Measurements from ENCODE around the gene HLA-DRA.

Gene HLA-DRA

DNA sequence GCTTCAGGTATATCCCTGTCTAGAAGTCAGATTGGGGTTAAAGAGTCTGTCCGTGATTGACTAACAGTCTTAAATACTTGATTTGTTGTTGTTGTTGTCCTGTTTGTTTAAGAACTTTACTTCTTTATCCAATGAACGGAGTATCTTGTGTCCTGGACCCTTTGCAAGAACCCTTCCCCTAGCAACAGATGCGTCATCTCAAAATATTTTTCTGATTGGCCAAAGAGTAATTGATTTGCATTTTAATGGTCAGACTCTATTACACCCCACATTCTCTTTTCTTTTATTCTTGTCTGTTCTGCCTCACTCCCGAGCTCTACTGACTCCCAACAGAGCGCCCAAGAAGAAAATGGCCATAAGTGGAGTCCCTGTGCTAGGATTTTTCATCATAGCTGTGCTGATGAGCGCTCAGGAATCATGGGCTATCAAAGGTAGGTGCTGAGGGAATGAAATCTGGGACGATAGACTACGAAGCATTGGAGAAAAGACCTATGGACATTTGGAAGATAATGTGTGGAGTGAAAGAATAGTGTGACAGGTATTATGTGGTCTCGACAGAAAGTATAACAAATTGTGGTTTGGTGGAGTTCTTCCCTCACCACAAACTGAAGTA, at the start of gene HLA-DRA:
Gene HLA-DRA (plus strand): TSS at position 286 of the 613 bp plus-strand sequence. CDS start 64 bp downstream, at position 350.
- H3K4me3 Mint-ChIP-seq = peak within 1 kb of the TSS; percentile 73
- no peaks in the 10 kb centered on the region for H3K9me3 Mint-ChIP-seq
- ATAC-seq = peak; percentile 92
- peaks cover 22% of the 10 kb centered on the region for H3K36me3 Mint-ChIP-seq
- peak within 1 kb of the TSS; percentile 85 for H3K27ac Mint-ChIP-seq
- DNase-seq (ENCODE audit: low spot score in 2 of 2) = peak; percentile 44 to 73
- peaks cover 12% of the 10 kb centered on the region for H3K4me1 Mint-ChIP-seq

DNA sequence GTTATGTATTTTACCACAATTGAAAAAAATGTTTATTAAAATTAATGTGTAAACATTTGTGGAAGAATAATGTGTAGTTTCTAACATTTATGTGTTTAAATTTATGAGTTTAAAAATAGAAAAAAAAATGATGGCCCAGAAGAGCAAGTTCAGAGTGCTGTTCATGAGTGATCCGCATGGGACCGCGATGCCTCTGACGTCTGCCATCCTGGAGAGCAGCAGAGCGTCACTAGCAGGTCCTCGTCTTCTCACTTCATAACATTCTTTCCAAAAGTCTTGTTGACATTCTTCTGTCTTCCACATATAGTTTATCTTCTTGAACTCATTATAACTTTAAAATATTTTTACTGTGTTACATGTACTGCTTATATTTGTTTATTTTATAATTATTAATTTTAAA, 48.2 kb upstream of the HLA-DRA start:
- Mint-ChIP-seq H3K4me1 (no peaks in the 10 kb centered on the region), H3K36me3 (no peaks in the 10 kb centered on the region), H3K9me3 (no peaks in the 10 kb centered on the region), H3K4me3 (no peak overlapping the region), H3K27ac (no peak overlapping the region)
- DNase-seq (ENCODE audit: low spot score in 2 of 2) (no peak), ATAC-seq (no peak)

DNA sequence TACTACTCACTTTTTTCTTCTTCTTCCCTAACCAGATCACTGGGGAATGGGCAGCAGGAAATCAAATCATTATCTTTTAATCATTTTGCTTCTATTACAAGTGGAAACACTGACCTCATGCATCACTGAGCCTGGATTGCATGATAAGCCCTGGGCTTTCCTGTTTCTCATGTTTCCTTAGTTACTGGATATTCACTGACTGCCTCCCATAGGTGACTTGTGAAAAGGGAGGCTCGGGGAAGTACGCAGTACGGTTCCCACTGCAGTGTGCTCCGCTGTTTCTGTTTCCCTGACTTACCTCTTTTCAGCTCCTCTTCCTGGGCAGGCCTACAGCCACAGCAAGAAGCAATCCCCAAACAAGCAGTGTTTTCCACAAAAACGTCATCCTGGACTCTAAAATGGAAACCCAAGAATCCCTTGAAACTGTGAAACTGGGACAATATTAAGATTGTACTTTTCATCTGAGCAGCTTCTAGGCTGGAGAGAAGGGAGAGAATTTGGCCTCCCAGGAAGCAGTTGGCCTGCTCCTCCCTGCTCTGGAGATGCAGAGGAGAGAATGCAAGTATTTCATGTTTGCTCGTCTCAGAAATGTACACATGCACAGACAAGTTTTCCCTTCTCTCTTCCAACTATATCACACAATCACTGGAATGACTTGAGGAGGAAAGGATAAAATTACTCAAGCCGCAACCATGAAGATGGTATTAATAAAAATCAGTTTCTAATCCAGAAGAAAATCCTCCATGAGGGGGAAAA, 45.8 kb upstream of the HLA-DRA start:
- no peaks in the 10 kb centered on the region for H3K36me3 Mint-ChIP-seq
- no peak for ATAC-seq
- peaks cover 8% of the 10 kb centered on the region for H3K4me1 Mint-ChIP-seq
- H3K4me3 Mint-ChIP-seq = no peak overlapping the region
- no peak overlapping the region for H3K27ac Mint-ChIP-seq
- DNase-seq (ENCODE audit: low spot score in 2 of 2) = no peak
- no peaks in the 10 kb centered on the region for H3K9me3 Mint-ChIP-seq

DNA sequence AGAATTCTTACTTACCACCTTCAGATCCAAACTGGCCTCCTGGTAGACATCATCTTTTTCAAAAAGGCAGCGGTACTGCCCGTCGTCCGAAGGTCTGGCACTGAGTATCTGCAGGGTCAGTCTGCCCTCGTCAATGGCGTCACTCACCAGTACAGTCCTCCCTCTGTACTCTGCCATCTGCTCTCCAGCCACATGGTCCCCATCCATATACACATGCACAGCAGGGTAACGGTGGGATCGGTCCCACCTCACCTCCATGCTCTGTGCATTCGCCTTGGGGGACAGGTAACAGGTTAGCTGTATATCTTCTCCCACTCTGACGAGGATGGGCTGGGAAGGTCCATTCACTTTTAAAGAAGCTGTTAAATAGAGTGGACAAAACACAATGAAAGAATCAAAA, 43.7 kb upstream of the HLA-DRA start:
- Mint-ChIP-seq H3K4me1 (peaks cover 8% of the 10 kb centered on the region), H3K27ac (no peak overlapping the region), H3K4me3 (no peak overlapping the region), H3K36me3 (no peaks in the 10 kb centered on the region), H3K9me3 (no peaks in the 10 kb centered on the region)
- no peak for DNase-seq (ENCODE audit: low spot score in 2 of 2)
- ATAC-seq = no peak

DNA sequence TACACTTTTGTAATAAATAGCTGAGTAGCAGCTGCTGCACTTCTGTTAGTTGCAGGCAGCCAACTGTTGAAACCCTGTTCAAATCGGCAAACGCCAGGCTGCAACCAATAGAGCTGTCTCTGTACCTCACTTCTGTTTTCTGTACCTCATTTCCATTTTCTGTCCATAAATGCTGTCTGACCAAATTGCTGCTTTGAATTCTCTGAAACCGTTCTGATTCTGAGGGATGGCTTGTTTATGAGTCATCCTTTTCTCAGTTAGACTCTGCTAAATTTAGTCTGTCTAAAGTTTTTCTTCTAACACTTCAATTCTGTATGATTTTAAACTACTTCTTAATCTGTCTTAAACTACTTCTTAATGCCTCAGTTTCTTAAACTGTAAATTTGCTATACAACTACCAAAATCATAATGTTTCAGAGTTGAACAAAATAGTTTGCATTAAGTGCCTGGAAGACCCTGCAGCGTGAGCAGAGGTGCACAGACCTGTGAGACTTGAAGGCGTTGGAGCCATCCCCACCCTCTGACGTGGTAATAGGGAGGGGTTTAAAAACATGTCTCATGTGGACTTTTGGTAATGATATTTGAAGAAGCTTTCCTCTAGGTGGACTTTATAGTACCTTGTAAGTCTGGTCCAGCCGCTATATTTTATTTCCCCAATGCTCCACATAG, 42.3 kb upstream of the HLA-DRA start:
- no peaks in the 10 kb centered on the region for H3K9me3 Mint-ChIP-seq
- no peak for DNase-seq (ENCODE audit: low spot score in 2 of 2)
- H3K4me3 Mint-ChIP-seq = no peak overlapping the region
- no peak overlapping the region for H3K27ac Mint-ChIP-seq
- no peaks in the 10 kb centered on the region for H3K36me3 Mint-ChIP-seq
- peak; percentile 87 for ATAC-seq
- H3K4me1 Mint-ChIP-seq = peaks cover 8% of the 10 kb centered on the region

DNA sequence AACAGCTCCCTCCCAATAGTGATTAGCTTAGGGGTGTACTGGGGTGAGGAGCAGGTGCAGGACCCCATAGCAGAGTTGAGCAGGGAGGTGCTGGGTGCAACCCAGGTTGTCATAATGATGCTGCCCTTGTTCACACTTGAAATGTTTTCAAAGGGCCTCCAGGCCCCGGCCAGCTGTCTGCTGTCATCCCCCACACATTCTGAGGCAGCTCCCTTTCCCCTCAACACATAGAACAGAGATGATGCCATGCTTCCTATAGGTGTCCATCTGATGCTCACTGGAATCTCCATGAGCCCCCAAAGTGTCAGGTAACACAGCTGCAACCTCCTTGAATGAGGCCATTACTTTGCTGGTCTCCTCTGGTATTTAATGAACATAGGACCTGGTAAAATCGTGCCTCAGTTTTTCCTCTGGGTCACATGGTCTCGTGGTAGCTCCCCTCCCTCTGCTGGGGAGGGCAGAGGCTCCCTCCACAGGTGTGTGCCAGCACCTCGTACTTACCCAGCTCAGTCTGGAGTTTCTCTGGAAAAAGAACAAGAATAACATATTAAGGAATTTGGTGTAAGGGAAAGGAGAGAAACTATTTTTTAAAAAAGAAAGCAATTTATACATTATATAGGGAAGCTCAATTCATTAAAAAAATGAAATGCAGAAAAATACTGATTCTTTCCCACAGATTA, 38.3 kb upstream of the HLA-DRA start:
- Mint-ChIP-seq H3K36me3 (no peaks in the 10 kb centered on the region), H3K9me3 (no peaks in the 10 kb centered on the region), H3K27ac (no peak overlapping the region), H3K4me1 (peaks cover 8% of the 10 kb centered on the region), H3K4me3 (no peak overlapping the region)
- no peak for ATAC-seq
- no peak for DNase-seq (ENCODE audit: low spot score in 2 of 2)

DNA sequence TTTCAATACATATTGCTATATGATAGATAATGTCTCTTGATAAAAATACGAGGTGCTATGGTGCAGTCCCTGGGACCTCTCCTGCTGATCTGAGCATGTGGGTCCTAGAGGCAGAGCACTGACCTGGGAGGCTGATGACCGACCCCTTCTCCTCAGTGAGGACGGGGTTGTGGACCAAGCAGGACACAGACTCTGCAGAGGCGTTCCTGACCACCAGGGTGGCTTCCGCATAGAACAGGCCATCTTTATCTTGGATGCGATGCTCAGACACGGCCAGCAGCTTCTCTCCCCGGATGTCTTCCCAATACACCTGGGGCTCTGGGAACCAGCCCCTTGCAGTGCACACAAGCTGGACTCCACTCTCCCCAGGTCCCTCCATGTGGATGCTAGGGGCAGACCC, 36.9 kb upstream of the HLA-DRA start:
- no peak overlapping the region for H3K4me3 Mint-ChIP-seq
- no peaks in the 10 kb centered on the region for H3K4me1 Mint-ChIP-seq
- no peak for ATAC-seq
- no peaks in the 10 kb centered on the region for H3K36me3 Mint-ChIP-seq
- H3K27ac Mint-ChIP-seq = no peak overlapping the region
- no peak for DNase-seq (ENCODE audit: low spot score in 2 of 2)
- H3K9me3 Mint-ChIP-seq = no peaks in the 10 kb centered on the region

DNA sequence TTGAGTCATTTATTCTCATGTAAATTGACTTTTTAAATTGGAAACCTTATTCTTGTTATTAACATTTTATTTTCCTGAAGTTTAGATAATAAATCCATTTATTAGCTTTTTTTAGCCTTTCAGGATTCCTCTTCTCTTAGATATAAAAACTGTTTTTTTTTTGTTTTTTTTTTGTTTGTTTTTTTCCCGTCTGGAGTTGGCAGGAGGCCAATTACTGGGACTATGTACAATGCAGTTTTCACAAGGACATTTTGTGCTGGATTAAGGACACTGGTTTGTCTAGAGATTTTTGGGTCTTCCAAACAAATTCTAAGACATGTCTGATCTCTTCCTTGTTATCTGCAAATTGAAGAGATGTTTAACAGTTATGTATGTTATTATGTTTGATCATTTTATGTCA, 34.0 kb upstream of the HLA-DRA start:
- Mint-ChIP-seq H3K36me3 (no peaks in the 10 kb centered on the region), H3K27ac (no peak overlapping the region), H3K4me1 (no peaks in the 10 kb centered on the region), H3K9me3 (no peaks in the 10 kb centered on the region), H3K4me3 (no peak overlapping the region)
- no peak for DNase-seq (ENCODE audit: low spot score in 2 of 2)
- ATAC-seq = no peak

DNA sequence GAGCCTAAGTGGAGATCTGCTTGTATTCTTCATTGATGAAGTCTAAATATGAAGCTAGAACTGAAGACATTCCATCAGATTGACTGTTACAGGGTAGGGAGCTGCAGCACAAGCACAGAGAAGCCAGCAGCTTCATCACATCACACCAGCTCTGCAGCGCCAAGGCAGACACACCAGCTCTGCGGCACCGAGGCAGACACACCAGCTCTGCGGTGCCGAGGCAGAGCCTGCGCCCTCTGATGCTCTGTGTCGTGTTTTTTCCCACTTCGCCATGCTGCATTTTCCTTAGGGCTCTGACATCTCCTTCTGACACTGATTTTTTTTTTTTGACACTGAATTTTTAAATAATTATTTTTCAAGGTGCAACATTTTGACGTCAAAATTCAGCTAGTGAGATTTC, 33.5 kb upstream of the HLA-DRA start:
- H3K27ac Mint-ChIP-seq = no peak overlapping the region
- no peaks in the 10 kb centered on the region for H3K36me3 Mint-ChIP-seq
- ATAC-seq (no peak), DNase-seq (ENCODE audit: low spot score in 2 of 2) (no peak)
- no peaks in the 10 kb centered on the region for H3K4me1 Mint-ChIP-seq
- no peak overlapping the region for H3K4me3 Mint-ChIP-seq
- H3K9me3 Mint-ChIP-seq = no peaks in the 10 kb centered on the region

DNA sequence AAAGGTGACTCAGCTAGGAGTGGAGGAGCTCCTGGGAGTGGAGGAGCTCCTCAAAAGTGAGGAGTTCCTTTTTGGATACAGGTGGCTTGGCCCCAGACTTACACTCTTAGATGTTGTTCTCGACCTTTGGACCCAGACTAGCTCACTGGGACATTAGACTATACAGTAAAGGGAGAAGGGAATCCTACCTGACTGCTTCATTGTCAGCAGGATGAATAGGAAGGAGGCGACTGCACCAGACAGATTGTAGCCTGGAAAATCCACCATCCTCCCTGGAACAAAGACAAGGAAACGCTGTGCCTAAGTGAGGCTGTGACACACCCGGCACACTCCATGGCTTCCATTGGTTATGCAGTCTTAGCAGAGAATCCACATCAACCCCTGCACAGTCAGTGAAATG, 32.8 kb upstream of the HLA-DRA start, which contains the start of gene BTNL2:
Gene BTNL2 (minus strand): TSS at position 325 of the 400 bp plus-strand sequence. CDS start 58 bp downstream, at position 267.
- Mint-ChIP-seq H3K36me3 (no peaks in the 10 kb centered on the region), H3K4me1 (no peaks in the 10 kb centered on the region)

DNA sequence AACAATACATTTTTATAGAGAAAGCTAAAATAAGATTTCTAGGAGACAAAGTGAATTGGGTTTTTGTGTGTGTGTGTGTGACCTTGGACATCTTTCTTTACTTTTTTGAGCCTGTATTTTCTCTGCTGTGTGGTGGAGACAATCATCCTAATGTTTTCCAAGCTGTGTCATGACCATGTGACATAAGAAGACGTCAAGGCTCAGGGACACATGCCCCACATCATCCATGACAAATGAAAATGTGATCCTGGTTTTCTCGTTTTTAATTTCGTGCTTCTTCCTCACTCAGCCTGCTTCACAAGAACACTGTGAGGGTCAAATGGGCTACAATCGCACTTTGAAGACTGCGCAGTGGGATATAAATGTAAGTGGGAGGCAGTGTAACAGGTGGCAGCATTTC, 28.8 kb upstream of the HLA-DRA start:
- Mint-ChIP-seq H3K36me3 (no peaks in the 10 kb centered on the region), H3K27ac (no peak overlapping the region), H3K9me3 (no peaks in the 10 kb centered on the region), H3K4me1 (peaks cover 16% of the 10 kb centered on the region), H3K4me3 (no peak overlapping the region)
- DNase-seq (ENCODE audit: low spot score in 2 of 2) (no peak), ATAC-seq (no peak)

More for the DNA sequence above, 32.8 kb upstream of the HLA-DRA start, which contains the start of gene BTNL2:
- ATAC-seq (no peak), DNase-seq (ENCODE audit: low spot score in 2 of 2) (no peak)
- Mint-ChIP-seq H3K4me3 (no peak within 1 kb of the TSS), H3K9me3 (no peaks in the 10 kb centered on the region), H3K27ac (no peak within 1 kb of the TSS)

DNA sequence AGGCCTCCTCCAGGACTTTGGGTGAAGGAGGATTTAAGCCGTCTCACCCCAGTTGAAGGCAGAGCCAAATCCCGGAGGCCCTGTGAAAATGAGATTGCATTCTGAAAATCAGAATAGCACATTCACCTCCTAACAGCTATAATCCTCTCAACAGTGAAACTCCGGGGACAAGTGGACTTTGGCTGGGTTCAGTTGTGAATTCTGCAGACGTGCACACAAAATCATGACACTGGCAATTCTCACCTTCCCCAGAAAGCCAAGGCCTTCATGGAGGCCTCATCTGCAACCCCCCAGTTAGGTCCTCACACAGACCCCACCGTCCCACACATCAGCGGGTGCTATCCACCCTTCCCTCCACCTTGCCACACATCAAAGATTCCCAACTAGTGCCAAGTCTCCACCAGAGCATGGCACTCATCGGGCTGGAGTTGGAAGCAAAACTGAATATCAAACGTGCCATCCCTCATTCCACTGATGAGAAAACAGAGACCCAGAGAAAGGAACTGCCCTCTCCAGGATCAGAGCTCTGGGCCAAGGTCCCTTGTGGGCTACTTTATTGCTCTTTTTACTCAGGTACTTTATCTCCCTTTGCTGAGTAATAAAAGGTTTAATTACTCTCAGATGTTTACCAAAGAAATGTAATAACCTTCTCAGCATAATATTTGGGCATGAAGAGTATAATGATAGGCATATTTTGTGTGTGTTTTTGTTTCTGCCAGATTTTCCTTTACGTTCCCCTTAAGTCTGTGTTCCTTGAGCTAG, 27.9 kb upstream of the HLA-DRA start:
- ATAC-seq = no peak

DNA sequence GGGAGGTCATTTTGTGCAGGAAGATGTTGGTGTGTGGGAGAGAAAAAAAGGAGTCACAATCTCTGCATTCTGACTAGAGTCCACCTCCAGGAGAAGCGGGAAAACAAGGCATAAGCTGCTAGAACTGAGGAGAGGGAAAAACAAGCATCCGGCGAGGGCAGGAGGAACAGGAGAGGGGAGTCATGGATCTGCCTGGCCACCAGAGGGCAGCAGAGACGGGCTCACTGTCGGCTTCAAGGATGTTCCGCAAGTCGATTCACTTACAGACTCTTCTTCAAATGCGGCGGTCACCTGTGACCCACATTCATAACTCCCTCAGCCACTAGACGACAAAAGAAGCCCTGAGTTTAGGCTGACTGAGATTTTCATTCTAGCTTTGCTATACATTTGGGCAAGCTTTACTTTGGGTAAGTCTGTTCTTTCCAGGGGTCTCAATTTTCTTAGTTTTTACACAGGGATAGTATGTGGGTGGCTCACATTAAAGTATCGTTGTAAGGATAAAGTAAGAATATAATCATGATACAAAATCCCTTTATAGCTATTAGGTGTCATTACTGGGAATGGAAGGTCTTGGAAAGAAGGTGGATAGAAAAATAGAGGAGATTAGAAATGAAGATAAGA, 26.1 kb upstream of the HLA-DRA start:
- ATAC-seq (peak; percentile 92), DNase-seq (ENCODE audit: low spot score in 2 of 2) (peak; percentile 78 to 91)
- no peaks in the 10 kb centered on the region for H3K36me3 Mint-ChIP-seq
- H3K27ac Mint-ChIP-seq = peak overlapping the region; percentile 39
- H3K9me3 Mint-ChIP-seq = no peaks in the 10 kb centered on the region
- H3K4me3 Mint-ChIP-seq = no peak overlapping the region
- H3K4me1 Mint-ChIP-seq = peaks cover 17% of the 10 kb centered on the region

More for the DNA sequence above, 27.9 kb upstream of the HLA-DRA start:
- peaks cover 17% of the 10 kb centered on the region for H3K4me1 Mint-ChIP-seq
- no peaks in the 10 kb centered on the region for H3K9me3 Mint-ChIP-seq
- H3K36me3 Mint-ChIP-seq = no peaks in the 10 kb centered on the region
- H3K27ac Mint-ChIP-seq = no peak overlapping the region
- DNase-seq (ENCODE audit: low spot score in 2 of 2) = no peak
- no peak overlapping the region for H3K4me3 Mint-ChIP-seq

DNA sequence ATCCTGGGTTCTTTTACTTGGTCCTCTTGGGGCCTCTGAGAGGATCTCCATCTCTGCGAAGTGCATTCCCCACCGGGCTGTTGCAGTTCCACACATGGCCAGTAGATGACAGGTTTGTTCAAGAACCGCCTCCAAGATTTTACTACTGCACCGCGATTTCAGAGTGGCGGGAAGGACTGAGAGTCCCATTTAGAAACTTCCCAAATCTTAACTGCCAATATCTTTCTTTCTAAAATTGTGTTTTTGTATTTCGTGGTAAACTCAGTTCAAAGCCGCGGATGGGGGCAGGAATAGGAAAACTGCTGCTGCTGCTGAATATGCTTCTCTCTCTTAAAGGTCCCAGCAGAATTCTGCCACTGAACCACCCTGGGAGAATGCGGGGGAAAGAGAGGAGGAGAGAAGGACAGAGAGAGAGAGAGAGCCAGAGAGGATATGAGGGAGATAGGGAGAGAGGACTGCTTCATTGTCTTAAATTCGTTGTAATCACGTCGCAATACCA, 24.1 kb upstream of the HLA-DRA start:
- H3K36me3 Mint-ChIP-seq = no peaks in the 10 kb centered on the region
- DNase-seq (ENCODE audit: low spot score in 2 of 2) (peak; percentile 60 to 87), ATAC-seq (peak; percentile 76)
- H3K27ac Mint-ChIP-seq = no peak overlapping the region
- no peak overlapping the region for H3K4me3 Mint-ChIP-seq
- H3K9me3 Mint-ChIP-seq = no peaks in the 10 kb centered on the region
- H3K4me1 Mint-ChIP-seq = peaks cover 17% of the 10 kb centered on the region

All from stimulated activated effector memory CD8-positive, alpha-beta T cell treated with anti-CD3 and anti-CD28 coated beads, Interleukin-12 subunit alpha, Interleukin-12 subunit beta, amount 100 ng/mL, for 72 hours (primary cell).